OCI-LY1 (cell line): Measurements from ENCODE around the gene TCERG1L.

Experiments used
- H2AFZ ChIP-seq: fragments of 200-600 bp; sonication (generic), shearing (Covaris generic); 2 replicates; pipeline ENCODE4 v1.6.0; 2014; ENCODE audit warnings: antibody characterized with exemption, mild to moderate bottlenecking, low read length
- H3F3A ChIP-seq: fragments of 200-600 bp; sonication (generic), shearing (Covaris generic); 2 replicates; pipeline ENCODE4 v1.6.0; 2014; ENCODE audit warnings: mild to moderate bottlenecking, antibody characterized with exemption, low read length, moderate library complexity; ENCODE audit not compliant: insufficient read depth
- H3K27ac ChIP-seq: fragments of 200-600 bp; sonication (generic); 2 replicates; pipeline ENCODE4 v1.5.1; 2014; ENCODE audit warnings: low read length, mixed run types, mild to moderate bottlenecking, low read depth; ENCODE audit not compliant: poor library complexity, severe bottlenecking
- H3K27me3 ChIP-seq: fragments of 200-600 bp; sonication (generic); 2 replicates; pipeline ENCODE4 v1.6.0; 2014; ENCODE audit warnings: antibody characterized with exemption, mild to moderate bottlenecking, low read length, moderate library complexity; ENCODE audit not compliant: insufficient read depth
- H3K36me3 ChIP-seq: fragments of 200-600 bp; sonication (generic); 2 replicates; pipeline ENCODE4 v1.6.1; 2014; ENCODE audit warnings: mild to moderate bottlenecking, antibody characterized with exemption, low read length, moderate library complexity, mixed read lengths; ENCODE audit not compliant: insufficient read depth
- H3K4me1 ChIP-seq: fragments of 200-600 bp; sonication (generic); 2 replicates; pipeline ENCODE4 v1.5.1; 2014; ENCODE audit warnings: mild to moderate bottlenecking, low read length, moderate library complexity; ENCODE audit not compliant: insufficient read depth, severe bottlenecking
- H3K4me2 ChIP-seq: fragments of 200-600 bp; sonication (generic), shearing (Covaris generic); 2 replicates; pipeline ENCODE4 v1.6.1; 2014; ENCODE audit warnings: low read length
- H3K4me3 ChIP-seq: fragments of 200-600 bp; sonication (generic); 2 replicates; pipeline ENCODE4 v1.5.1; 2014; ENCODE audit warnings: low read length, low read depth, mild to moderate bottlenecking, mixed read lengths; ENCODE audit not compliant: poor library complexity, severe bottlenecking
- H3K79me2 ChIP-seq: fragments of 200-600 bp; shearing (Covaris generic); 2 replicates; pipeline ENCODE4 v1.6.1; 2016; ENCODE audit warnings: mixed run types, low read length, mixed read lengths; ENCODE audit not compliant: insufficient read depth
- H3K9ac ChIP-seq: fragments of 200-600 bp; sonication (generic), shearing (Covaris generic); 2 replicates; pipeline ENCODE4 v1.6.1; 2014; ENCODE audit warnings: mild to moderate bottlenecking, low read length, mixed read lengths
- H3K9me2 ChIP-seq: fragments of 200-600 bp; sonication (generic), shearing (Covaris generic); 2 replicates; pipeline ENCODE4 v1.6.1; 2014; ENCODE audit warnings: low read depth, mild to moderate bottlenecking, low read length, mixed read lengths
- H3K9me3 ChIP-seq: fragments of 200-600 bp; shearing (Covaris generic); 2 replicates; pipeline ENCODE4 v1.6.1; 2014; ENCODE audit warnings: low read length, mixed read lengths
- H4K20me1 ChIP-seq: fragments of 200-600 bp; sonication (generic), shearing (Covaris generic); 2 replicates; pipeline ENCODE4 v1.6.0; 2016; ENCODE audit warnings: mild to moderate bottlenecking, low read length; ENCODE audit not compliant: insufficient read depth
- CTCF ChIP-seq: fragments of 200-600 bp; sonication (generic), shearing (Covaris generic); IDR thresholded peaks from 2 replicates; pipeline ENCODE4 v1.5.1; 2017; ENCODE audit warnings: mild to moderate bottlenecking, antibody characterized with exemption, low read length, moderate library complexity, mixed read lengths
- EZH2 ChIP-seq: fragments of 200-600 bp; sonication (generic), shearing (Covaris generic); IDR thresholded peaks from 2 replicates; pipeline ENCODE4 v1.8.0; 2017; ENCODE audit warnings: borderline replicate concordance, mixed run types, mild to moderate bottlenecking, antibody characterized with exemption, low read length, moderate library complexity, mixed read lengths

The TCERG1L gene

GRCh38 chr10:131201741-131202515, 109.6 kb downstream of the TCERG1L start:
- Histone ChIP-seq H4K20me1 (no peaks in the 10 kb centered on the region), H3K36me3 (no peaks in the 10 kb centered on the region), H3K27me3 (no peaks in the 10 kb centered on the region), H3K4me3 (no peak overlapping the region), H3K4me2 (no peak overlapping the region), H3K9me3 (no peaks in the 10 kb centered on the region), H3K79me2 (no peaks in the 10 kb centered on the region), H3K27ac (no peak overlapping the region), H3K9ac (no peak overlapping the region), H2AFZ (no peak overlapping the region), H3F3A (no peaks in the 10 kb centered on the region), H3K9me2 (no peaks in the 10 kb centered on the region), H3K4me1 (no peaks in the 10 kb centered on the region)
- TF ChIP-seq CTCF (no peak), EZH2 (no peak)

DNA sequence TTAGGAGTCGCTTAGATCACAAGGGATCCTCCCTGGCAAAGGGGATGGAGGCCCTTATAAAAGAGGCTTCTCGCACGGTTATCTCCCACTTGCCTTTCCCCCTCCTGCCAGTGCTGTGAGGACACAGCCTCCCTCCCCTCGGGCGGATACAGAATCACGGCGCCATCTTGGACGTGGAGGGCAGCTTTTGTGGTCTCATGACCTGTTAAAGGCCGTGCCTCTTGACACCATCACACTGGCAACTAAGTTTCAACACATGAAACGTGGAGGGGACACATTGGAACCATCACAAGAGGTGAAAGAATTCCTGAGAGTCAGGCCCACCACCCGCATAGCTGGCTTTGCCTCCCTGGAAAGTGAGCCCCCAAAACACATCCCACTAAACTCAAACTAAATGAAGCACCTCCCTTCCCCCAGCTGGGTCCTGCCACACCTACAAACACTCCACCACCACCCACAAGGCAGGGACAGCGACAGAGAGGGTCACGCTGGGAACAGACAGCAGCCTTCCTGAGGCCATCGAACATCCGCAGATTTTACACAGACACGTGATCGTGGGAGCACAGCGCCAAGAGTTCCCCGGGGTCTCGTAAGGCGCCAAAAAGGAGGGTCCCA, 110.6 kb downstream of the TCERG1L start:
- Histone ChIP-seq H3K4me2 (no peak overlapping the region), H3K9me2 (no peaks in the 10 kb centered on the region), H3K4me1 (no peaks in the 10 kb centered on the region), H3K79me2 (no peaks in the 10 kb centered on the region), H3F3A (no peaks in the 10 kb centered on the region), H3K36me3 (no peaks in the 10 kb centered on the region), H3K27ac (no peak overlapping the region), H4K20me1 (no peaks in the 10 kb centered on the region), H3K9ac (no peak overlapping the region), H3K9me3 (no peaks in the 10 kb centered on the region), H3K27me3 (no peaks in the 10 kb centered on the region), H2AFZ (no peak overlapping the region), H3K4me3 (no peak overlapping the region)
- no peak for TF ChIP-seq EZH2
- no peak for TF ChIP-seq CTCF

- Histone ChIP-seq H3K9me3 (no peaks in the 10 kb centered on the region), H3K36me3 (no peaks in the 10 kb centered on the region), H4K20me1 (no peaks in the 10 kb centered on the region), H3K27me3 (no peaks in the 10 kb centered on the region), H2AFZ (no peak overlapping the region), H3K9me2 (no peaks in the 10 kb centered on the region), H3K79me2 (no peaks in the 10 kb centered on the region), H3K4me2 (no peak overlapping the region), H3K27ac (no peak overlapping the region), H3F3A (no peaks in the 10 kb centered on the region), H3K9ac (no peak overlapping the region), H3K4me3 (no peak overlapping the region), H3K4me1 (no peaks in the 10 kb centered on the region)
- no peak for TF ChIP-seq EZH2
- no peak for TF ChIP-seq CTCF
These were observed 111.9 kb downstream of the TCERG1L start for GRCh38 chr10:131199646-131200045.
